ENCODE measurements around the gene TRIM13.
"Not testable (repeated sequence)": the region's sequence is repeated elsewhere in the genome, so short reads cannot be mapped to it uniquely, and the experiment has no call there.

TRIM13 gene

GRCh38 chr13:50038266-50038665 lies 41.4 kb downstream of the TRIM13 start:
- DNase-seq (ENCODE audit: low read depth): no peak
- no peak overlapping the region for H3K4me3 ChIP-seq (ENCODE audit: low read depth, low read length)

GRCh38 chr13:50052478-50052877 lies 55.6 kb downstream of the TRIM13 start:
- no peak overlapping the region for H3K4me3 ChIP-seq (ENCODE audit: low read depth, low read length)
- no peak for DNase-seq (ENCODE audit: low read depth)

GRCh38 chr13:50053844-50054243 lies 57.0 kb downstream of the TRIM13 start:
- DNase-seq (ENCODE audit: low read depth): no peak
- H3K4me3 ChIP-seq (ENCODE audit: low read depth, low read length): no peak overlapping the region

- no peak overlapping the region for H3K4me3 ChIP-seq (ENCODE audit: low read depth, low read length)
- no peak for DNase-seq (ENCODE audit: low read depth)
These were observed 58.6 kb downstream of the TRIM13 start for GRCh38 chr13:50055454-50055853.

GRCh38 chr13:50060718-50061117 lies 63.9 kb downstream of the TRIM13 start:
- no peak for DNase-seq (ENCODE audit: low read depth)
- H3K4me3 ChIP-seq (ENCODE audit: low read depth, low read length): no peak overlapping the region

- not testable (repeated sequence) for H3K4me3 ChIP-seq (ENCODE audit: low read depth, low read length); DNase-seq (ENCODE audit: low read depth)
These were observed 65.5 kb downstream of the TRIM13 start for GRCh38 chr13:50062336-50062735.

GRCh38 chr13:50065712-50066111 lies 68.9 kb downstream of the TRIM13 start:
- H3K4me3 ChIP-seq (ENCODE audit: low read depth, low read length): no peak overlapping the region
- no peak for DNase-seq (ENCODE audit: low read depth)
